SK-N-SH treated with all-trans-retinoic acid at 6 μM for 48 hours (cell line): ENCODE results near the gene HSPB6.

Source experiments
- ATAC-seq: fragments of 200-7000 bp; cut with Tn5 transposase; 3 replicates; pipeline ENCODE4 v1.9.1; 2020; ENCODE audit warnings: mild to moderate bottlenecking, moderate library complexity
- BACH2 ChIP-seq: fragments of 250-450 bp; sonication (Bioruptor Pico); IDR thresholded peaks from 2 replicates; pipeline ENCODE4 v1.9.0; 2021; ENCODE audit warnings: mild to moderate bottlenecking, borderline replicate concordance
- CSDC2 ChIP-seq: fragments of 250-450 bp; sonication (Bioruptor Pico); IDR thresholded peaks from 2 replicates; pipeline ENCODE4 v1.5.0; 2020; ENCODE audit warnings: mild to moderate bottlenecking, moderate library complexity
- ESRRG ChIP-seq: fragments of 250-450 bp; sonication (Bioruptor Pico); IDR thresholded peaks from 2 replicates; pipeline ENCODE4 v1.6.1; 2021; ENCODE audit warnings: mild to moderate bottlenecking
- GLIS3 ChIP-seq: fragments of 250-450 bp; sonication (Bioruptor Pico); IDR thresholded peaks from 2 replicates; pipeline ENCODE4 v1.5.0; 2020; ENCODE audit warnings: mild to moderate bottlenecking, moderate library complexity
- ISL1 ChIP-seq: fragments of 250-450 bp; sonication (Bioruptor Pico); IDR thresholded peaks from 2 replicates; pipeline ENCODE4 v2.1.2; 2022; ENCODE audit warnings: mild to moderate bottlenecking, moderate library complexity
- OSR1 ChIP-seq: fragments of 250-450 bp; sonication (Bioruptor Pico); IDR thresholded peaks from 2 replicates; pipeline ENCODE4 v1.8.0; 2022; ENCODE audit warnings: moderate library complexity, mild to moderate bottlenecking, inconsistent platforms
- PATZ1 ChIP-seq: fragments of 250-450 bp; sonication (Bioruptor Pico); IDR thresholded peaks from 2 replicates; pipeline ENCODE4 v1.8.0; 2020; ENCODE audit warnings: mild to moderate bottlenecking, moderate library complexity, borderline replicate concordance
- POU6F1 ChIP-seq: fragments of 250-450 bp; sonication (Bioruptor Pico); IDR thresholded peaks from 2 replicates; pipeline ENCODE4 v1.8.0; 2021; ENCODE audit warnings: low read depth, mild to moderate bottlenecking, moderate library complexity, borderline replicate concordance
- PPARA ChIP-seq: fragments of 250-450 bp; sonication (Bioruptor Pico); IDR thresholded peaks from 2 replicates; pipeline ENCODE4 v1.5.0; 2020; ENCODE audit warnings: mild to moderate bottlenecking, borderline replicate concordance
- RARB ChIP-seq: fragments of 250-450 bp; sonication (Bioruptor Pico); IDR thresholded peaks from 2 replicates; pipeline ENCODE4 v1.8.0; 2021; ENCODE audit warnings: mild to moderate bottlenecking, moderate library complexity
- SNAI2 ChIP-seq: fragments of 250-450 bp; sonication (Bioruptor Pico); IDR thresholded peaks from 2 replicates; pipeline ENCODE4 v1.5.0; 2020; ENCODE audit warnings: mild to moderate bottlenecking, moderate library complexity
- TCF4 ChIP-seq: fragments of 250-450 bp; sonication (Bioruptor Pico); IDR thresholded peaks from 2 replicates; pipeline ENCODE4 v1.8.0; 2021; ENCODE audit warnings: mild to moderate bottlenecking, moderate library complexity, borderline replicate concordance
- TOX ChIP-seq: fragments of 250-450 bp; sonication (Bioruptor Pico); IDR thresholded peaks from 2 replicates; pipeline ENCODE4 v1.8.0; 2021; ENCODE audit warnings: mild to moderate bottlenecking, moderate library complexity, borderline replicate concordance
- TSHZ2 ChIP-seq: fragments of 250-450 bp; sonication (Bioruptor Pico); IDR thresholded peaks from 2 replicates; pipeline ENCODE4 v1.5.0; 2020; ENCODE audit warnings: mild to moderate bottlenecking, moderate library complexity
- ZFP30 ChIP-seq: fragments of 450-650 bp; formaldehyde crosslinking; IDR thresholded peaks from 2 replicates; pipeline ENCODE4 v1.5.0; 2022; ENCODE audit warnings: mild to moderate bottlenecking, moderate library complexity
- ZNF565 ChIP-seq: fragments of 450-650 bp; formaldehyde crosslinking; conservative IDR thresholded peaks from 2 replicates; pipeline ENCODE4 v1.5.0; 2020; ENCODE audit warnings: low read depth, mild to moderate bottlenecking, moderate library complexity
- ZNF70 ChIP-seq: fragments of 450-650 bp; formaldehyde crosslinking; IDR thresholded peaks from 2 replicates; pipeline ENCODE4 v1.5.0; 2020; ENCODE audit warnings: mild to moderate bottlenecking, moderate library complexity
- ZNF8 ChIP-seq: fragments of 450-650 bp; formaldehyde crosslinking; IDR thresholded peaks from 2 replicates; pipeline ENCODE4 v1.5.0; 2020; ENCODE audit warnings: mild to moderate bottlenecking, moderate library complexity
- TF ChIP-seq, protein P1 (sequence below): fragments of 250-450 bp; sonication (Bioruptor Pico); IDR thresholded peaks from 2 replicates; pipeline ENCODE4 v1.5.1; 2020; ENCODE audit warnings: low read depth, mild to moderate bottlenecking, moderate library complexity
- TF ChIP-seq, protein P2 (sequence below): fragments of 250-450 bp; sonication (Bioruptor Pico); IDR thresholded peaks from 2 replicates; pipeline ENCODE4 v1.5.1; 2021; ENCODE audit warnings: mild to moderate bottlenecking, moderate library complexity

The HSPB6 gene

DNA sequence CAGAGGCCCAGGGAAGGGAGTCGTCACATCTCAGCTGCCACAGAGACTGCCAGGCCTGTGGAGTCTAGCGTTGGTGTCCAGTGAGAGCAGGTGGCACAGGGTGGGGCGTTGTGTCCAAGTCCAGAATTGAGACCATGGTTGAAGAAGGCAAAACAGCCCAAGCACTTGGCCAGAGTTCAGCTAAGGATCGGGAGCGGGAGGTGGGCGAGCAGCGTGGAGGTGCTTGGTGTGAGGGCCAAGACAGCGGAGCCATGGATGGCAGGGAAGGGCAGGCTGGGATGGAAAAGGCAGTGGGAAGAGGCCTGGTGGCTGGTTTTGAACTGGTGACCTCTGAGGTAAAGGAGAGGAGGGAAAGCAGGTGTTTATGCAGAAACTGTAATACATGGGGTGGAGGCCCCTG is 22.6 kb downstream of the HSPB6 start:
- ATAC-seq = no peak
- TF ChIP-seq ZNF70 (CRISPR knock-in tag) (no peak), ESRRG (CRISPR knock-in tag) (no peak), SNAI2 (no peak), POU6F1 (CRISPR knock-in tag) (no peak), OSR1 (CRISPR knock-in tag) (no peak), BACH2 (CRISPR knock-in tag) (no peak), ZNF565 (CRISPR knock-in tag) (no peak), PPARA (no peak), TSHZ2 (CRISPR knock-in tag) (no peak), TOX (CRISPR knock-in tag) (no peak), RARB (CRISPR knock-in tag) (no peak), ZNF8 (CRISPR knock-in tag) (no peak), CSDC2 (CRISPR knock-in tag) (no peak), GLIS3 (no peak), PATZ1 (CRISPR knock-in tag) (no peak), TCF4 (no peak), ZFP30 (CRISPR knock-in tag) (no peak)
- TF ChIP-seq, protein P1, sequence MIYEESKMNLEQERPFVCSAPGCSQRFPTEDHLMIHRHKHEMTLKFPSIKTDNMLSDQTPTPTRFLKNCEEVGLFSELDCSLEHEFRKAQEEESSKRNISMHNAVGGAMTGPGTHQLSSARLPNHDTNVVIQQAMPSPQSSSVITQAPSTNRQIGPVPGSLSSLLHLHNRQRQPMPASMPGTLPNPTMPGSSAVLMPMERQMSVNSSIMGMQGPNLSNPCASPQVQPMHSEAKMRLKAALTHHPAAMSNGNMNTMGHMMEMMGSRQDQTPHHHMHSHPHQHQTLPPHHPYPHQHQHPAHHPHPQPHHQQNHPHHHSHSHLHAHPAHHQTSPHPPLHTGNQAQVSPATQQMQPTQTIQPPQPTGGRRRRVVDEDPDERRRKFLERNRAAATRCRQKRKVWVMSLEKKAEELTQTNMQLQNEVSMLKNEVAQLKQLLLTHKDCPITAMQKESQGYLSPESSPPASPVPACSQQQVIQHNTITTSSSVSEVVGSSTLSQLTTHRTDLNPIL = no peak
- TF ChIP-seq, protein P2, sequence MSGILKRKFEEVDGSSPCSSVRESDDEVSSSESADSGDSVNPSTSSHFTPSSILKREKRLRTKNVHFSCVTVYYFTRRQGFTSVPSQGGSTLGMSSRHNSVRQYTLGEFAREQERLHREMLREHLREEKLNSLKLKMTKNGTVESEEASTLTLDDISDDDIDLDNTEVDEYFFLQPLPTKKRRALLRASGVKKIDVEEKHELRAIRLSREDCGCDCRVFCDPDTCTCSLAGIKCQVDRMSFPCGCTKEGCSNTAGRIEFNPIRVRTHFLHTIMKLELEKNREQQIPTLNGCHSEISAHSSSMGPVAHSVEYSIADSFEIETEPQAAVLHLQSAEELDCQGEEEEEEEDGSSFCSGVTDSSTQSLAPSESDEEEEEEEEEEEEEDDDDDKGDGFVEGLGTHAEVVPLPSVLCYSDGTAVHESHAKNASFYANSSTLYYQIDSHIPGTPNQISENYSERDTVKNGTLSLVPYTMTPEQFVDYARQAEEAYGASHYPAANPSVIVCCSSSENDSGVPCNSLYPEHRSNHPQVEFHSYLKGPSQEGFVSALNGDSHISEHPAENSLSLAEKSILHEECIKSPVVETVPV (CRISPR knock-in tag) = no peak

- TF ChIP-seq TCF4 = no peak
- TF ChIP-seq TSHZ2 (CRISPR knock-in tag) = no peak
- TF ChIP-seq SNAI2 = no peak
- TF ChIP-seq CSDC2 (CRISPR knock-in tag) = no peak
- TF ChIP-seq, protein P2 (CRISPR knock-in tag) = no peak
- no peak for TF ChIP-seq ISL1
- no peak for TF ChIP-seq ESRRG (CRISPR knock-in tag)
- ATAC-seq = no peak
These were observed 23.4 kb downstream of the HSPB6 start for GRCh38 chr19:35733180-35734125.
